NCI-H1092 (cell line): ENCODE results near the gene TARDBP.
"Not testable (repeated sequence)": the region's sequence is repeated elsewhere in the genome, so short reads cannot be mapped to it uniquely, and the experiment has no call there.

Source experiments
- DNase-seq: peaks from one replicate; lab custom pipeline; 2025; lab: John Stamatoyannopoulos, UW

The TARDBP gene

GRCh38 chr1:11012260-11013159 lies at the start of gene TARDBP:
TSS of gene TARDBP (plus strand) at chr1:11012654. CDS start at chr1:11013728, 1,074 bp downstream.
- DNase-seq = peak; percentile 92

DNA sequence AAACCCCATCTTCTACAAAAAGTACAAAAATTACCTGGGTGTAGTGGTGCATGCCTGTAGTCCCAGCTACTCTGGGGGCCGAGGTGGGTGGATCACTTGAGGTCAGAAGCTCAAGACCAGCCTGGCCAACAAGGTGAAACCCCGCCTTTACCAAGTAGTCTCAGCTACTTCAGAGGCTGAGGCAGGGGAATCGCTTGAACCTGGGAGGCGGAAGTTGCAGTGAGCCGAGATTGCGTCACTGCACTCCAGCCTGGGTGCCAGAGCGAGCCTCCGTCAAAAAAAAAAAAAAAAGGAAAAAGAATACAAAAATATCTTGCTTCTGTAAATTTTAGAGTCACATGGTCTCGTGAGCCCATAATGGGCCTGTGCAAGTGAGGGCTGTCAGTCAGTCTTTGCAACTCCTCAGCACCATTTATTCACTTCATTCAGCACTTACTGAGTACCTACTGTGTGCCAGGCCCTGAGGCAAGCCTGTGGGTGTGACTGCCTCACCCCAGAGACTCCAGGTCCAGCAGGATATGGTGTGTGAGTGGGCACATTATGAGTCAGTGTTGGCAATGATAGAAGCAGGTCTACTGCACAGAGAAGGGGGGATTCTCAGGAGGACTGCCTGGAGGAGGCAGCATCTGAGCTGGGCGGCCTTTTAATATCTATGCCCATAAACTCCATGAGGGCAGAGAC lies 46.8 kb upstream of the TARDBP start:
- DNase-seq = no peak

GRCh38 chr1:10967090-10967489 lies 45.4 kb upstream of the TARDBP start:
- no peak for DNase-seq

- peak; percentile 87 for DNase-seq
Observed at GRCh38 chr1:10968411-10968826, 44.0 kb upstream of the TARDBP start.

DNA sequence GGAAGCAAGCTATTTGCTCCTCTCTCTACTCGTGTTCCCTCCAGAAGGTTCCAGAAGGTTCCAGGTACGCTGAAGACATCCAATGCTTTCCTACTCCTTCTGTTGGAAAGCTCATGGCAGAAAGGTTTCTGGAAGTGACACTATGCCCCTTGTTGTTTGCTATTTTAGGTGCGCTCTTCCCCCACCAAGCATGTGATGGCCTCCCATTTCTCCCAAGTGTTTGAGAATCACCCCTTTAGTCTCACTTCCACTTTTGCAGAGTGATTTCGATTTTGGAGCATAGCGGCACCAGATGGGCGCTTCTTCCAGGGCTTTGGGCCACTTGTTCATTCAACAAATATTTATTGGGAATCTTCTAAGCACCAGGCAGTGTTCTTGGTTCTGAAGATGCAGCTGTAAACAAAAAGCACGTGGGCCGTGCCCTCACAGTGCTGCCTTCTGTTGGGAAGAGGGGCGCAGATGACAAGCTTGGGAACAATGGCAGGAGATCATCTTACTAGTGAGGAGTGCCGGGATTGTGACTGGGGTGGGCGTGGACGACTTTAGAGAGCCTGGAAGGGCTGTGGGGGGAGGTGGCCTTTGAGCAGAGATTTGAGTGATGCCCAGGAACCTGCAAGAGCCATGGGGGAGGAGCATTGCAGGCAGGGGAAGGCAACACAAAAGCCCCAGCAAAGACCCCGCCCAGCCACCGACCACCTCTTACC lies 43.0 kb upstream of the TARDBP start:
- DNase-seq = peak; percentile 26

DNA sequence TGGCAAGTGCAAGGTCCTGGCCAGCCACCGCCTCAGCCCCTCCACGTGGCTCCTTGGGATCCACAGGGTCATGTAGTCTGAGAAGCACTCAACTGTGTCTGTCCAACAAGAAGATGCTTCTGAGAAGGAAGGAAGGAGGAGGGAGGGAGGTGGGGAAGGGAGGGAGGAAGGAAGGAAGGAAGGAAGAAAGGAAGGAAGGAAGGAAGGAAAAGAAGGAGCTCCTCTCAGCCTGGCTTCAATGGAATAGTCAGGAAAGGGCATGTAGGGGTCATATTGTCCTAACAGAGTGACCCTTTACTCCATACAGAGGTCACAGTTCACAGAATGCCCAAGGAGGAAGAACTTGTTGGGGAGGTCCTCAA lies 42.5 kb upstream of the TARDBP start:
- DNase-seq = no peak

GRCh38 chr1:10973552-10973951 lies 38.9 kb upstream of the TARDBP start:
- DNase-seq = no peak

- DNase-seq = no peak
Observed at GRCh38 chr1:10973956-10974881, 38.2 kb upstream of the TARDBP start.

DNA sequence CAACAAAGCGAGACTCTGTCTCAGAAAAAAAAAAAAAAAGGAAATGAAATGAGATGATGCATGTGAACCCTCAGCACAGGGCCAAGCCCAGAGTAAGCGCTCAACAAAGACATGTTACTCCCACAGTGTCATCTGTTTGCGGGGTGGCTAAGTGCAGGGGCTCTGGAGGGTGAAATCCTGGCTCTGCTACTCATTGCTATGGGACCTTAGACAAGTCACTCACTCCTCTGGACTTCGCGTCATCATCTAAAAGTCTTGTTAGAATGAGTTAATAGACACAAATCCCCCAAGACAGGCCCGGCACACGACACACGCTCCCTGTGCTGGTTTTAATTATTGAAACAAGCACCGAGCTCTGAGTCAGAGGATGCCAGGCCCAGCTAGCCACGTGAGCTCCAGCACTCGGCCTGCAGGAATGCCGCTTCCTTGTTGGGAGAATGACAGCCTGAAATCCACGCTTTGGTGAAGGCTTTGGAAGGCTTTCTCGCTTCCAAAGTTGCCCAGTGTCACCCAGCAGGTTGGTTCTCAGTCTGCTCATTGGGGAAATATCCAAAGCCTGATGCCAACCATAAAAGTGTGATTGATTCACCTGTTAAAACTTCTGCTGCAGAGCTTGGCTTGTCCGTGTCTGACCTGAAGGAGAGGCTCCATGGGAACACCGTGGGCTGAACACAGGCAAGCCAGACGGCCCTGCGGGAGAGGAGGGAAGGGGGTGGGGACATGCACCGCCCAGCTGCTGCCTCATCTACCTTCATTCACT lies 36.7 kb upstream of the TARDBP start:
- DNase-seq = no peak

- no peak for DNase-seq
Observed at GRCh38 chr1:10978719-10979118, 33.7 kb upstream of the TARDBP start.

GRCh38 chr1:10979483-10979920 lies 33.0 kb upstream of the TARDBP start:
- DNase-seq = no peak

- no peak for DNase-seq
Observed at GRCh38 chr1:10980094-10980577, 32.3 kb upstream of the TARDBP start.

GRCh38 chr1:10980841-10981727 lies 31.4 kb upstream of the TARDBP start:
- DNase-seq = no peak

- DNase-seq = no peak
Observed at GRCh38 chr1:10986525-10986890, 25.9 kb upstream of the TARDBP start.

GRCh38 chr1:10987840-10988417 lies 24.5 kb upstream of the TARDBP start:
- DNase-seq = no peak

- DNase-seq = no peak
Observed at GRCh38 chr1:10989095-10989494, 23.4 kb upstream of the TARDBP start.

DNA sequence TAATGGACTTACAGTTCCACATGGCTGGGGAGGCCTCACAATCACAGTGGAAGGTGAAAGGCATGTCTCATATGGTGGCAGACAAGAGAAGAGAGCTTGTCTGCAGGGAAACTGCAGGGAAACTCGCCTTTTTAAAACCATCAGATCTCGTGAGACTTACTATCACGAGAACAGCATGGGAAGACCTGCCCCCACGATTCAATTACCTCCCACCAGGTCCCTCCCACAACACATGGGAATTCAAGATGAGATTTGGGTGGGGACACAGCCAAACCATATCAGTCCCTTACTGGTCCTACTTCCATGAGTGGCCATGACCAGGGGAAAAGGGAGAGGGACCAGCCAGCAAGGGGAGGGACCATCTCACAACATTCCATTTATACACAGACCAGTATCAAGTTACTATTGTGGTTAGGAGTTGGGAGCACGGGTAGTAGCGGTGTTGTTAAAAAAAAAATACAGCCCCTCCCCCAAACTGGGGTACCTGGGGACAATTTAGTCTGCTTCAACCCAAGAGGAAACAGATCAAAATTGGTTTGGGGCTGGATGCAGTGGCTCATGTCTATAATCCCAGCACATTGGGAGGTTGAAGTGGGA lies 22.4 kb upstream of the TARDBP start:
- DNase-seq = not testable (repeated sequence)

GRCh38 chr1:10990828-10991227 lies 21.6 kb upstream of the TARDBP start:
- no peak for DNase-seq

GRCh38 chr1:10992004-10992403 lies 20.4 kb upstream of the TARDBP start:
- DNase-seq = not testable (repeated sequence)
